Endothelial cell of umbilical vein (primary cell): Measurements from ENCODE around the gene CHML.

Experiments used
- CTCF ChIP-seq, 2 donors: IDR thresholded peaks; 1 replicate in 1 of 2; 2 replicates in 1 of 2; pipeline ENCODE4 v1.5.1; 2011; ENCODE audit warnings: low read length in 2 of 2, mild to moderate bottlenecking in 2 of 2, moderate library complexity in 2 of 2, control low read depth in 1 of 2, inconsistent platforms in 1 of 2, low read depth in 1 of 2; ENCODE audit not compliant: insufficient read depth in 1 of 2; ENCODE audit errors: extremely low read depth in 1 of 2
- EZH2 ChIP-seq: IDR thresholded peaks from 2 replicates; pipeline ENCODE4 v1.6.1; 2012; ENCODE audit warnings: borderline replicate concordance, low read depth, mild to moderate bottlenecking, moderate library complexity, low read length, inconsistent platforms; ENCODE audit not compliant: severe bottlenecking
- MYC ChIP-seq: IDR thresholded peaks from one replicate; pipeline ENCODE4 v1.6.1; 2011; ENCODE audit warnings: mild to moderate bottlenecking, low read depth, low read length

DNA sequence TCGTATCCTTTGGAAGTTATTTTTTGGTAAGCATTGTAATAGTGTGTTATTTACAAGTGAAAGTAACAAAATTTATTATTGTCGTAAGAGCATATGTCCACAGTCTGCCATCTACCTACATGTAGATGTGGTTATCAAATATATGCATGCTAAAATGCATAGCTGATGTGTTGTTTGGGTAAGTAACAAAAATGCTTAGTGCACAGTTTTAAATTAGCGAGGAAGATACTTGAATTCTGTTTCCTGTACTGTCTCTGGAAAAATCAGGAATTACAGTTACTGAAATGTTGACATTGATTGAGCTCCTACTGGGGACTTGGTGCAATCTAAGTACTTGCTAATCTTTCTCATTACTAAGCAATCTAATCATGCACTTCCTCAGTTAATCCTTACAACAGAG is 26.2 kb upstream of the CHML start:
- TF ChIP-seq MYC (no peak), CTCF (IDR thresholded peaks at IDR 0.05; ENCODE audit: extremely low read depth in 1 of 2, insufficient read depth in 1 of 2, low read depth in 1 of 2, low read length in 2 of 2) (no peak), EZH2 (no peak)
